ENCODE results near the gene AFMID. TPM values are rescaled to one million over a fixed set of nuclear protein-coding genes. Genes with fewer than 3 reads are reported as not detected.

Gene AFMID
- total RNA-seq, 1 donor from 2014 or later: 107 TPM

- Histone ChIP-seq H3K27ac (no peak overlapping the region), H3K9me3 (no peaks in the 10 kb centered on the region), H3K27me3 (no peaks in the 10 kb centered on the region), H3K36me3 (no peaks in the 10 kb centered on the region), H3K4me3 (no peak overlapping the region), H3K4me1 (no peaks in the 10 kb centered on the region)
- no peak for DNase-seq (ENCODE audit: low spot score in 2 of 2)
- no peak for TF ChIP-seq CTCF (IDR thresholded peaks at IDR 0.05)
- intact Hi-C loops (cut with DNase I): no loop called here
These were observed 38.1 kb downstream of the AFMID start for GRCh38 chr17:78225088-78225865.

GRCh38 chr17:78226055-78226758, 39.0 kb downstream of the AFMID start:
- intact Hi-C loops (cut with DNase I): no loop called here
- no peaks in the 10 kb centered on the region for H3K4me1 ChIP-seq
- no peak for DNase-seq (ENCODE audit: low spot score in 2 of 2)
- H3K4me3 ChIP-seq: no peak overlapping the region
- no peaks in the 10 kb centered on the region for H3K9me3 ChIP-seq
- no peak overlapping the region for H3K27ac ChIP-seq
- H3K36me3 ChIP-seq: no peaks in the 10 kb centered on the region
- TF ChIP-seq CTCF (IDR thresholded peaks at IDR 0.05): no peak
- peaks cover 3% of the 10 kb centered on the region for H3K27me3 ChIP-seq

GRCh38 chr17:78226759-78227454, 39.7 kb downstream of the AFMID start:
- TF ChIP-seq CTCF (IDR thresholded peaks at IDR 0.05): no peak
- Histone ChIP-seq H3K4me3 (no peak overlapping the region), H3K4me1 (no peaks in the 10 kb centered on the region), H3K27me3 (peaks cover 8% of the 10 kb centered on the region), H3K36me3 (no peaks in the 10 kb centered on the region), H3K27ac (no peak overlapping the region), H3K9me3 (no peaks in the 10 kb centered on the region)
- DNase-seq (ENCODE audit: low spot score in 2 of 2): no peak
- intact Hi-C loops (cut with DNase I): no loop called here

- TF ChIP-seq CTCF (IDR thresholded peaks at IDR 0.05): no peak
- H3K27ac ChIP-seq: no peak overlapping the region
- peaks cover 13% of the 10 kb centered on the region for H3K27me3 ChIP-seq
- no peaks in the 10 kb centered on the region for H3K9me3 ChIP-seq
- no peaks in the 10 kb centered on the region for H3K36me3 ChIP-seq
- intact Hi-C loops (cut with DNase I): no loop called here
- H3K4me3 ChIP-seq: no peak overlapping the region
- H3K4me1 ChIP-seq: no peaks in the 10 kb centered on the region
- no peak for DNase-seq (ENCODE audit: low spot score in 2 of 2)
These were observed 40.3 kb downstream of the AFMID start for GRCh38 chr17:78227455-78227916.

GRCh38 chr17:78228176-78228575, 41.0 kb downstream of the AFMID start:
- H3K36me3 ChIP-seq: no peaks in the 10 kb centered on the region
- no peak overlapping the region for H3K27ac ChIP-seq
- no peak for DNase-seq (ENCODE audit: low spot score in 2 of 2)
- no peaks in the 10 kb centered on the region for H3K4me1 ChIP-seq
- peaks cover 15% of the 10 kb centered on the region for H3K27me3 ChIP-seq
- H3K9me3 ChIP-seq: no peaks in the 10 kb centered on the region
- no peak overlapping the region for H3K4me3 ChIP-seq
- intact Hi-C loops (cut with DNase I): no loop called here
- no peak for TF ChIP-seq CTCF (IDR thresholded peaks at IDR 0.05)
